ENCODE data around the gene C19orf53. TPM values are rescaled to one million over a fixed set of nuclear protein-coding genes. Genes with fewer than 3 reads are reported as not detected.

C19orf53 gene
- total RNA-seq, 1 donor = 78.0 TPM

GRCh38 chr19:13763265-13763664, 11.0 kb upstream of the C19orf53 start:
- DNase-seq (ENCODE audit: low read depth) = no peak
- H3K4me3 ChIP-seq (ENCODE audit: low read depth, low read length) = no peak overlapping the region
- TF ChIP-seq CTCF (IDR thresholded peaks at IDR 0.05; ENCODE audit: insufficient read depth, low read length) = no peak

GRCh38 chr19:13764101-13764807, 10.0 kb upstream of the C19orf53 start, which contains the start of gene MRI1:
Gene MRI1 (plus strand): TSS chr19:13764522. CDS start chr19:13764589, 67 bp downstream.
- peak within 1 kb of the TSS; percentile 89 for H3K4me3 ChIP-seq (ENCODE audit: low read depth, low read length)
- peak; percentile 68 for DNase-seq (ENCODE audit: low read depth)
- TF ChIP-seq CTCF (IDR thresholded peaks at IDR 0.05; ENCODE audit: insufficient read depth, low read length) = no peak

GRCh38 chr19:13764821-13765394, 9.3 kb upstream of the C19orf53 start:
- H3K4me3 ChIP-seq (ENCODE audit: low read depth, low read length) = peak overlapping the region; percentile 89
- no peak for DNase-seq (ENCODE audit: low read depth)
- TF ChIP-seq CTCF (IDR thresholded peaks at IDR 0.05; ENCODE audit: insufficient read depth, low read length) = no peak

- peak overlapping the region; percentile 89 for H3K4me3 ChIP-seq (ENCODE audit: low read depth, low read length)
- no peak for TF ChIP-seq CTCF (IDR thresholded peaks at IDR 0.05; ENCODE audit: insufficient read depth, low read length)
- DNase-seq (ENCODE audit: low read depth) = no peak
Observed at GRCh38 chr19:13765395-13766094, 8.7 kb upstream of the C19orf53 start.

- no peak overlapping the region for H3K4me3 ChIP-seq (ENCODE audit: low read depth, low read length)
- DNase-seq (ENCODE audit: low read depth) = no peak
- TF ChIP-seq CTCF (IDR thresholded peaks at IDR 0.05; ENCODE audit: insufficient read depth, low read length) = no peak
Observed at GRCh38 chr19:13766095-13766481, 8.2 kb upstream of the C19orf53 start.

- H3K4me3 ChIP-seq (ENCODE audit: low read depth, low read length) = no peak overlapping the region
- DNase-seq (ENCODE audit: low read depth) = no peak
- no peak for TF ChIP-seq CTCF (IDR thresholded peaks at IDR 0.05; ENCODE audit: insufficient read depth, low read length)
Observed at GRCh38 chr19:13768510-13768909, 5.7 kb upstream of the C19orf53 start.
